Testis (tissue), 3 donors: ENCODE data around the gene TOP1. TPM values are rescaled to one million over a fixed set of nuclear protein-coding genes. Genes with fewer than 3 reads are reported as not detected.

Experiments
- DNase-seq: peaks from one replicate; pipeline ENCODE4 v3.0.0-alpha.2; 2019
- H3K27ac ChIP-seq, 2 donors: fragments of 200-600 bp; sonication (generic); one replicate each; pipeline ENCODE4 v1.5.1; 2019
- H3K27me3 ChIP-seq: fragments of 200-600 bp; sonication (generic); one replicate; pipeline ENCODE4 v1.5.1; 2019
- H3K36me3 ChIP-seq: fragments of 200-600 bp; sonication (generic); one replicate; pipeline ENCODE4 v1.5.1; 2017; ENCODE audit warnings: low read depth; ENCODE audit errors: missing control alignments
- H3K4me1 ChIP-seq: fragments of 200-600 bp; sonication (generic); one replicate; pipeline ENCODE4 v1.5.1; 2019
- H3K4me3 ChIP-seq, 2 donors: fragments of 200-600 bp; sonication (generic); one replicate each; pipeline ENCODE4 v1.5.1; 2017 to 2019
- H3K9me3 ChIP-seq: fragments of 200-600 bp; sonication (generic); one replicate; pipeline ENCODE4 v1.5.1; 2017
- CTCF ChIP-seq, 3 experiments: fragments of 450-650 bp in 2 of 3; fragments of 200-600 bp in 1 of 3; sonication (generic) in 1 of 3; IDR thresholded peaks; one replicate each; pipeline ENCODE4 v1.5.1; 2016 to 2019; ENCODE audit warnings: antibody characterized with exemption in 3 of 3, mild to moderate bottlenecking in 2 of 3, moderate library complexity in 1 of 3
- POLR2A ChIP-seq: fragments of 450-650 bp; IDR thresholded peaks from one replicate; pipeline ENCODE4 v1.6.1; 2017; ENCODE audit warnings: antibody characterized with exemption, mild to moderate bottlenecking, moderate library complexity
- WGBS, 2 donors: methylation state at CpG; one replicate each; pipeline ENCODE4 v1.1.5; 2018; 5-methylcytosine and 5-hydroxymethylcytosine counted together
- intact Hi-C: fragments of 100-400 bp; cut with DNase I; formaldehyde crosslinking; loops from one replicate; pipeline ENCODE4 v1.15.1; 2023; ENCODE audit warnings: low total_unique reads
- polyA plus RNA-seq: library from polyadenylated mRNA; stranded (reverse); fragments of 350-450 nt; fragmentation: Illumina TruSeq; extraction: RNeasy Lipid Tissue Mini Kit (QIAGEN cat#74804); gene quantifications from one replicate; pipeline ENCODE4 v1.2.3, GENCODE V29; 2014; ENCODE audit warnings: low read depth, low replicate concordance; ENCODE audit not compliant: insufficient read depth
- total RNA-seq, 2 donors: library from RNA; depleted of rRNA; stranded (reverse); fragments of >200 nt; gene quantifications; one replicate each; pipeline ENCODE4 v1.2.3, GENCODE V29; 2016

The TOP1 gene
- total and polyA plus RNA-seq, 3 donors from 2014 or later, result 12.1 to 36.6 (median 33.8) TPM

- intact Hi-C loops, result loop anchor here (10.0 kb wide), 2 partner anchors 97 to 1567 kb away; no protein-coding TSS in a partner anchor
- H3K36me3 ChIP-seq, result no peaks in the 10 kb centered on the region
Observed at GRCh38 chr20:41081276-41081814, 52.7 kb downstream of the TOP1 start.

GRCh38 chr20:41082306-41082705 is 53.7 kb downstream of the TOP1 start:
- 82% methylated on average over 2 of the region's 2 CpGs for WGBS, 2 donors
- DNase-seq, result no peak
- TF ChIP-seq CTCF (IDR thresholded peaks at IDR 0.05) (no peak), POLR2A (no peak)
- H3K4me3 ChIP-seq, result no peak overlapping the region
- H3K27ac ChIP-seq, result no peak overlapping the region
- H3K4me1 ChIP-seq, result peaks cover 12% of the 10 kb centered on the region
- intact Hi-C loops, result loop anchor here (10.0 kb wide), 2 partner anchors 98 to 1568 kb away; no protein-coding TSS in a partner anchor
- H3K9me3 ChIP-seq, result no peaks in the 10 kb centered on the region
- H3K27me3 ChIP-seq, result no peaks in the 10 kb centered on the region
- no peaks in the 10 kb centered on the region for H3K36me3 ChIP-seq

More at GRCh38 chr20:41081276-41081814, 52.7 kb downstream of the TOP1 start:
- H3K4me3 ChIP-seq, result no peak overlapping the region
- TF ChIP-seq POLR2A (no peak), CTCF (IDR thresholded peaks at IDR 0.05) (no peak)
- no peaks in the 10 kb centered on the region for H3K9me3 ChIP-seq
- no peak for DNase-seq
- peaks cover 9% of the 10 kb centered on the region for H3K4me1 ChIP-seq
- no peaks in the 10 kb centered on the region for H3K27me3 ChIP-seq
- no peak overlapping the region for H3K27ac ChIP-seq

GRCh38 chr20:41085606-41086005 is 57.0 kb downstream of the TOP1 start:
- no peaks in the 10 kb centered on the region for H3K36me3 ChIP-seq
- no peak overlapping the region for H3K4me3 ChIP-seq
- no peaks in the 10 kb centered on the region for H3K9me3 ChIP-seq
- no peaks in the 10 kb centered on the region for H3K27me3 ChIP-seq
- peaks cover 3% of the 10 kb centered on the region for H3K4me1 ChIP-seq
- no peak for TF ChIP-seq POLR2A
- no peak for TF ChIP-seq CTCF (IDR thresholded peaks at IDR 0.05)
- DNase-seq, result no peak
- WGBS, 2 donors, result 92 to 95% methylated on average over 3 of the region's 3 CpGs
- intact Hi-C loops, result loop anchor here (10.0 kb wide), 2 partner anchors 101 to 1571 kb away; no protein-coding TSS in a partner anchor
- no peak overlapping the region for H3K27ac ChIP-seq

GRCh38 chr20:41086402-41087324 is 58.0 kb downstream of the TOP1 start:
- no peak for DNase-seq
- no peak overlapping the region for H3K27ac ChIP-seq
- H3K4me3 ChIP-seq, result no peak overlapping the region
- no peaks in the 10 kb centered on the region for H3K27me3 ChIP-seq
- H3K36me3 ChIP-seq, result no peaks in the 10 kb centered on the region
- TF ChIP-seq POLR2A (no peak), CTCF (IDR thresholded peaks at IDR 0.05) (no peak)
- peaks cover 3% of the 10 kb centered on the region for H3K4me1 ChIP-seq
- no peaks in the 10 kb centered on the region for H3K9me3 ChIP-seq
- WGBS, 2 donors, result 71 to 72% methylated on average over 8 of the region's 8 CpGs
- intact Hi-C loops, result loop anchor here (10.0 kb wide), 2 partner anchors 102 to 1572 kb away; no protein-coding TSS in a partner anchor
